Measurements from ENCODE around the gene BRS3. TPM values are rescaled to one million over a fixed set of nuclear protein-coding genes. Genes with fewer than 3 reads are reported as not detected.
"Not testable (repeated sequence)": the region's sequence is repeated elsewhere in the genome, so short reads cannot be mapped to it uniquely, and the experiment has no call there.

BRS3 gene
- total RNA-seq, result not detected in 2 replicates

DNA sequence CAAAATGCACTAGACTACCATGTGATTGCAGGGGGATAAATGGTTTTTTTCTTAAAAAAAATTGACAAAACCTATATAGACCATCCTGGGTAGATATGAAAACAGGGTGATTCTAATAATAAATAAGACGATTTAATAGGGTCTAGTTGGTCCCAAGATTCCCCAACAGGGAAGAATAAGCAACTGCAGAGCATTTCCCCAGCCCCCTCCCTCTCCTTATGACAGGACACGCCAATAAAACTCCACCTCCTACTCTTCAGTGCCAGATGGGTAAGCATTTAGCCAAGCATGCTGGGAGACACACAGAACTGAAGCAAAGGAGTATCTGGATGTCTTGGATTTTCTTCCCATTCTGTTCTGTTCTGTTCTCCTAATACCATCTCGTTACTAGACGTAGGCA lies at the start of gene BRS3:
BRS3 (plus strand) TSS at position 301 of the 400 bp plus-strand sequence. CDS start 168 bp downstream, outside the sequence.
- TF ChIP-seq, protein P1, sequence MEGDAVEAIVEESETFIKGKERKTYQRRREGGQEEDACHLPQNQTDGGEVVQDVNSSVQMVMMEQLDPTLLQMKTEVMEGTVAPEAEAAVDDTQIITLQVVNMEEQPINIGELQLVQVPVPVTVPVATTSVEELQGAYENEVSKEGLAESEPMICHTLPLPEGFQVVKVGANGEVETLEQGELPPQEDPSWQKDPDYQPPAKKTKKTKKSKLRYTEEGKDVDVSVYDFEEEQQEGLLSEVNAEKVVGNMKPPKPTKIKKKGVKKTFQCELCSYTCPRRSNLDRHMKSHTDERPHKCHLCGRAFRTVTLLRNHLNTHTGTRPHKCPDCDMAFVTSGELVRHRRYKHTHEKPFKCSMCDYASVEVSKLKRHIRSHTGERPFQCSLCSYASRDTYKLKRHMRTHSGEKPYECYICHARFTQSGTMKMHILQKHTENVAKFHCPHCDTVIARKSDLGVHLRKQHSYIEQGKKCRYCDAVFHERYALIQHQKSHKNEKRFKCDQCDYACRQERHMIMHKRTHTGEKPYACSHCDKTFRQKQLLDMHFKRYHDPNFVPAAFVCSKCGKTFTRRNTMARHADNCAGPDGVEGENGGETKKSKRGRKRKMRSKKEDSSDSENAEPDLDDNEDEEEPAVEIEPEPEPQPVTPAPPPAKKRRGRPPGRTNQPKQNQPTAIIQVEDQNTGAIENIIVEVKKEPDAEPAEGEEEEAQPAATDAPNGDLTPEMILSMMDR (conservative IDR thresholded peaks at IDR 0.05; ENCODE audit: low read depth, low read length), result no peak
- DNase-seq (ENCODE audit: low read depth), result no peak
- no peak within 1 kb of the TSS for H3K4me3 ChIP-seq (ENCODE audit: low read depth, low read length)

DNA sequence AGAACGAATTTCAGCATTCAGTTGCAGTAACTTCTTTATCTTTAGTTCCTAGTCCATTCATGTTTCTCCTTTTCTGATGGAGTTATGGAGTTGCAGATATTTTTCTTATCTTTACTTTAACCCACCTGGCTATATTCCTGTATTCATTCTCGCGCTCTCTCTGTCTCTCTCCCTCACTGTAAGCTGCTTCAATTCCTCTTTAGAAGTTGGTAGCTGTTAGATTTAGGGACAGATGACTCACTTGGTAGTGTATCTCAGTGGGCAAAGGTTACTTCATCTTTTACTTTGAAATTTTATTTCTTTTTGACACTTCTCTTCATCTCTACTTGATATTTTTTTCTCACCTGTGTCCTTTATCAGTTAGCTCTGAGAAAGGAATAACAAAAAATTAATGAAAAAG lies 49.6 kb upstream of the BRS3 start:
- DNase-seq (ENCODE audit: low read depth), result no peak
- H3K4me3 ChIP-seq (ENCODE audit: low read depth, low read length), result no peak overlapping the region
- TF ChIP-seq, protein P1 (conservative IDR thresholded peaks at IDR 0.05; ENCODE audit: low read depth, low read length), result no peak

DNA sequence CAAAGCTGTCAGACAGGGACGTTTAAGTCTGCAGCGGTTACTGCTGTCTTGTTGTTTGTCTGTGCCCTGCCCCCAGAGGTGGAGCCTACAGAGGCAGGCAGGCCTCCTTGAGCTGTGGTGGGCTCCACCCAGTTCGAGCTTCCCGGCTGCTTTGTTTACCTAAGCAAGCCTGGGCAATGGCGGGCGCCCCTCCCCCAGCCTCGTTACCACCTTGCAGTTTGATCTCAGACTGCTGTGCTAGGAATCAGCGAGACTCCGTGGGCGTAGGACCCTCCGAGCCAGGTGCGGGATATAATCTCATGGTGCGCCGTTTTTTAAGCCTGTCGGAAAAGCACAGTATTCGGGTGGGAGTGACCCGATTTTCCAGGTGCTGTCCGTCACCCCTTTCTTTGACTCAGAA lies 42.1 kb upstream of the BRS3 start:
- not testable (repeated sequence) for H3K4me3 ChIP-seq (ENCODE audit: low read depth, low read length); DNase-seq (ENCODE audit: low read depth)

DNA sequence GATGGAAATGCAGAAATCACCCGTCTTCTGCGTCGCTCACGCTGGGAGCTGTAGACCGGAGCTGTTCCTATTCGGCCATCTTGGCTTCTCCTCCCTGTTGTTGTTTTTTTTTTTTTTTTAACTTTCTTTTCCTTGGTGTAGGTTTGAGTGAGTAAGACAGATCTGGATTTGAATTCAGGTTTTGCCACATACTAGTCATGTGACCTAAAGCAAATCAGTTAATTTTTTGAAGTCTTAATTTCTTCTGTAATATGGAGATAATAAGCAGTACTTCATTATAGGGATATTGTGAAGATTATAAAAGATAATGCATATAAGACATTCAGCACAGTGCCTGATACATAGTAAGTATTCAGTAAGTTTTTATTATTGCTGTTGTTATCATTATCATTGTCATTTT lies 41.5 kb upstream of the BRS3 start:
- TF ChIP-seq, protein P1 (conservative IDR thresholded peaks at IDR 0.05; ENCODE audit: low read depth, low read length), result no peak
- no peak for DNase-seq (ENCODE audit: low read depth)
- no peak overlapping the region for H3K4me3 ChIP-seq (ENCODE audit: low read depth, low read length)

DNA sequence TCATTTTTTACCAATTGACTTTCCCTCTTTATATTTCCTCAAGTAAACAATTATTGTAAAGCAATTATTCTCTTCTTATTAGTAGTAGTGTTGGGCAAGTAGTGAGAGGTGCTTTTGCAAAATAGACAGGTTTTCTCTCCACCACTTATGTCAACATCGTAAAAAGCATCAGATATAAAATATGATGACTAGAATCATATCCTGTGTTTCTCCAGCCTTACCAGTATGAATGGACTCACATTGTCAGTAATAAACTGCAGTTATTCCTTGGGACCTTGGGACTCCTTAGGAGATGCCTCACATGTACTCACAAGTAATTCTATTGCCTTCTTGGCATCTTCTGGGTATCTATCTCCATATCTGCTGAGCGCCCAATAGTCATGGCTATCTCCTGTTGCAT lies 40.4 kb upstream of the BRS3 start:
- DNase-seq (ENCODE audit: low read depth), result no peak
- TF ChIP-seq, protein P1 (conservative IDR thresholded peaks at IDR 0.05; ENCODE audit: low read depth, low read length), result no peak

DNA sequence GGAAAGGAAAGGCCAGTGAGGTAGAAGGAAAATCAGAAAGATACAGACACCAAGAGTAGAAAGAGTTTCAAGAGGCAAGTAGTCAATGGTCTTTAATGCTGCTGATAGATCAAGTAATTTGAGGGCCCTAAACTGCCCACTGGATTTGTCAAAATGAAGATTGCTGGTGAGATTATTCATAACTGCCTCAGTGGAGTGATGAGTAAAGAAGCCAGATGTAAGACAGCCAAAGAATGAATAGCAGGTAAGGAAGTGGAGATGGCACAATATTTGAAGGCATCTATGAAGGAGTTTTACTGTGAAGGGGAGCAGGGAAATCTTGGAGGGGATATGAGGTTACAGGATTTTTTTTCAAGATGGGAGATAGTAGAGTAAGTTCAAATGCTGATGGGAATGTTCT lies 39.8 kb upstream of the BRS3 start:
- TF ChIP-seq, protein P1 (conservative IDR thresholded peaks at IDR 0.05; ENCODE audit: low read depth, low read length), result no peak
- DNase-seq (ENCODE audit: low read depth), result no peak
- no peak overlapping the region for H3K4me3 ChIP-seq (ENCODE audit: low read depth, low read length)

More for the DNA sequence above, 40.4 kb upstream of the BRS3 start:
- no peak overlapping the region for H3K4me3 ChIP-seq (ENCODE audit: low read depth, low read length)

DNA sequence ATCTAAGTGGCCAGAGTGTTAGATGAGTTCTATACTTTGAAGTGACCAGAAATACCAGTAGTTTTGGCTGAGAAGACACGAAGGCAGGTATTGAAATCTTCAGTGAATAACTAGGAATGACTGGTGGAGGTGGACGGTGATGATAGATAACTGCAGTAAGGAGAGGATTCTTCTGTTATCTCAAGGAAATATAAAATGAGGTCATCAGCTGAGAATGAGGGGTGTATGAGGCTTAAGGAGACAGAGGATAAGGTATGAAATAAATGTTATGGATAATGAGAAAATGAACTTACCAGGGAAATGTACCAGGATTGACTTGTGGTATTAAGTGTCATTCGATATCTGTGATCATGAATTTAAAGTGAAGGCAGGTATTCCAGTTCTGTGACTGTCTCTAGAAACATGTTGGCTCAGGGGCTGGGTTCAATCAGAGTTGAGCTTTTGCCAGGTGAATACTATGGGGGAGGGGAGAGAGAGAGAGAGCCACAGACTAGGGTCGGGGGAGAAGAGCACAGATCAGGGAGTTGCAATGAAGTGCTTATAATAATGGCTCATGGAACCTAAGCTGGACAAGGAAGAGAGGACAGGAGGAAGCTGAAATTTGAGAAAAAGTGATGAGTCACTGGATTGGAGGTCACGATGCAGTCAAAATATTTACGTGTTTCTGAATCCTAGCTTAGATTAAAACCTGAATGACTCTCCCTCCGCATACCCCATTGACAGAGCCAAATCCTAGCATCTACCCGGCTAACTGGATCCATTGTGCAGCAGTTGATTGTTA lies 37.5 kb upstream of the BRS3 start:
- DNase-seq (ENCODE audit: low read depth), result no peak
- TF ChIP-seq, protein P1 (conservative IDR thresholded peaks at IDR 0.05; ENCODE audit: low read depth, low read length), result no peak
- H3K4me3 ChIP-seq (ENCODE audit: low read depth, low read length), result no peak overlapping the region
